ENCODE data around the gene ACOXL. TPM values are rescaled to one million over a fixed set of nuclear protein-coding genes. Genes with fewer than 3 reads are reported as not detected.

ACOXL gene
- total and polyA plus RNA-seq, 2 donors (not counting 3 experiments of a cell fraction or from before 2014, with no cell fraction given) = not detected

DNA sequence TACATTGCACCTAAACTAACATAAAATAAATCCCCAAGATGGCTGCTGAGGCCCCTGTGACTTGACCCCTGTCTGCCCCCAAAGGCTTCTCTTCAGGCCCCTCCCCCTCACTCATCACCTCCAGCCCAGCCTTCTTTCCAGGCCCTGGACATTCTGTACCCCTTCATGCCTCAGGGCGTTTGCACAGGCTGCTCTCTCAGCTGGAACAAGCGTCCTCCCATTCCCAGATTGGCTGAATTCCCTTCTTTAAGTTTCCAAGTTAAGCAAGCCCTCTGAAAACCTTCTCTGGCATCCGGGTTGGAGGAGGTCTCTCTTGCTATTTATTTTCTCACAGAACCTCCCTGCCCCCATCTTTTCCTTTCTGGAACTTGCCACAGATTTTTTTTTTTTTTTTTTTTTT lies 223.2 kb downstream of the ACOXL start:
- no peak overlapping the region for H3K4me3 ChIP-seq (replicated peaks in 1 of 3; ENCODE audit: insufficient read depth in 1 of 3, low read depth in 1 of 3, low read length in 3 of 3)
- intact Hi-C loops (cut with micrococcal nuclease) (no loop called here), dilution Hi-C loops (cut with MboI; ENCODE audit: extremely low pct_ligation_motif_present, low sequenced_read_pairs) (no loop called here)
- no peak overlapping the region for H2AFZ ChIP-seq (ENCODE audit: low read depth, low read length)
- ChIA-PET POLR2A (no interaction called here), CTCF (no interaction called here)
- no peak overlapping the region for H3K4me2 ChIP-seq (ENCODE audit: insufficient read depth, low read length)
- no peak overlapping the region for H3K27ac ChIP-seq (ENCODE audit: insufficient read depth, low read depth, low read length)
- H3K4me1 ChIP-seq (ENCODE audit: control insufficient read depth, extremely low read depth, insufficient read depth, low read length) = no peaks in the 10 kb centered on the region
- DNase-seq (ENCODE audit: low read depth, low spot score) = no peak
- no peak overlapping the region for H3K9ac ChIP-seq (replicated peaks; ENCODE audit: extremely low read depth, insufficient read depth, low read length)
- peaks cover 12 to 27% of the 10 kb centered on the region in 2 experiments for H3K27me3 ChIP-seq (ENCODE audit: control insufficient read depth in 2 of 2, insufficient read depth in 2 of 2, low read length in 2 of 2)
- H3K9me3 ChIP-seq (replicated peaks; ENCODE audit: control insufficient read depth, insufficient read depth, low read length) = no peaks in the 10 kb centered on the region
- H3K9me1 ChIP-seq (replicated peaks; ENCODE audit: control insufficient read depth, extremely low read depth, insufficient read depth, low read length) = no peaks in the 10 kb centered on the region
- TF ChIP-seq, protein P1, sequence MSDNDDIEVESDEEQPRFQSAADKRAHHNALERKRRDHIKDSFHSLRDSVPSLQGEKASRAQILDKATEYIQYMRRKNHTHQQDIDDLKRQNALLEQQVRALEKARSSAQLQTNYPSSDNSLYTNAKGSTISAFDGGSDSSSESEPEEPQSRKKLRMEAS (IDR thresholded peaks at IDR 0.05; ENCODE audit: insufficient read depth, insufficient read length) = no peak
- no peak for TF ChIP-seq POLR2A (IDR thresholded peaks at IDR 0.05; ENCODE audit: low read depth, low read length)
- no peak for TF ChIP-seq MYC (IDR thresholded peaks at IDR 0.05; ENCODE audit: low read depth, low read length)
- no peak for TF ChIP-seq EZH2 (IDR thresholded peaks at IDR 0.05; ENCODE audit: borderline replicate concordance, low read depth, low read length, severe bottlenecking)
- TF ChIP-seq, protein P2, sequence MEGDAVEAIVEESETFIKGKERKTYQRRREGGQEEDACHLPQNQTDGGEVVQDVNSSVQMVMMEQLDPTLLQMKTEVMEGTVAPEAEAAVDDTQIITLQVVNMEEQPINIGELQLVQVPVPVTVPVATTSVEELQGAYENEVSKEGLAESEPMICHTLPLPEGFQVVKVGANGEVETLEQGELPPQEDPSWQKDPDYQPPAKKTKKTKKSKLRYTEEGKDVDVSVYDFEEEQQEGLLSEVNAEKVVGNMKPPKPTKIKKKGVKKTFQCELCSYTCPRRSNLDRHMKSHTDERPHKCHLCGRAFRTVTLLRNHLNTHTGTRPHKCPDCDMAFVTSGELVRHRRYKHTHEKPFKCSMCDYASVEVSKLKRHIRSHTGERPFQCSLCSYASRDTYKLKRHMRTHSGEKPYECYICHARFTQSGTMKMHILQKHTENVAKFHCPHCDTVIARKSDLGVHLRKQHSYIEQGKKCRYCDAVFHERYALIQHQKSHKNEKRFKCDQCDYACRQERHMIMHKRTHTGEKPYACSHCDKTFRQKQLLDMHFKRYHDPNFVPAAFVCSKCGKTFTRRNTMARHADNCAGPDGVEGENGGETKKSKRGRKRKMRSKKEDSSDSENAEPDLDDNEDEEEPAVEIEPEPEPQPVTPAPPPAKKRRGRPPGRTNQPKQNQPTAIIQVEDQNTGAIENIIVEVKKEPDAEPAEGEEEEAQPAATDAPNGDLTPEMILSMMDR (IDR thresholded peaks at IDR 0.05; ENCODE audit: extremely low read depth in 1 of 2, insufficient read depth in 1 of 2, low read depth in 1 of 2, low read length in 2 of 2) = no peak
- no peak for TF ChIP-seq POLR2AphosphoS5 (IDR thresholded peaks at IDR 0.05; ENCODE audit: insufficient read depth, low read depth, low read length)
- TF ChIP-seq JUN (IDR thresholded peaks at IDR 0.05; ENCODE audit: borderline replicate concordance, insufficient read depth, insufficient read length, low read depth) = no peak
- no peak for TF ChIP-seq FOS (IDR thresholded peaks at IDR 0.05; ENCODE audit: borderline replicate concordance, insufficient read depth, low read length)
- TF ChIP-seq GATA2 (IDR thresholded peaks at IDR 0.05; ENCODE audit: insufficient read depth, insufficient read length, low read depth, low read length) = no peak
- no peaks in the 10 kb centered on the region for H4K20me1 ChIP-seq (replicated peaks; ENCODE audit: control insufficient read depth, extremely low read depth, insufficient read depth, low read length)
- BruUV-seq (replicated peaks) = no TSS peak
- H3K79me2 ChIP-seq (ENCODE audit: control insufficient read depth, insufficient read depth, low read length) = no peaks in the 10 kb centered on the region
- FAIRE-seq = no peak
- H3K36me3 ChIP-seq (ENCODE audit: control insufficient read depth in 2 of 2, extremely low read depth in 1 of 2, insufficient read depth in 2 of 2, low read length in 2 of 2) = no peaks in the 10 kb centered on the region
